ENCODE data around the gene KCNG2.

- no peak for TF ChIP-seq CTCF (conservative IDR thresholded peaks at IDR 0.05; ENCODE audit: low read length)
- TF ChIP-seq EZH2phosphoT487 (IDR thresholded peaks at IDR 0.05; ENCODE audit: borderline replicate concordance) = no peak
Measured at GRCh38 chr18:79871026-79871390, 73.3 kb downstream of the KCNG2 start.

Data from Loucy (cell line).